Chondrocyte (in vitro differentiated cells): ENCODE measurements around the gene VSIG10. TPM values are rescaled to one million over a fixed set of nuclear protein-coding genes. Genes with fewer than 3 reads are reported as not detected.
"Not testable (repeated sequence)": the region's sequence is repeated elsewhere in the genome, so short reads cannot be mapped to it uniquely, and the experiment has no call there.

Experiments used
- DNase-seq: peaks from one replicate; pipeline ENCODE4 v3.0.0; 2021; ENCODE audit warnings: mixed read lengths, low spot score
- H3K27ac Mint-ChIP-seq: one replicate; pipeline ENCODE4 v1.8.0; 2021; ENCODE audit warnings: mild to moderate bottlenecking, moderate library complexity, mixed read lengths; ENCODE audit not compliant: unreplicated experiment
- H3K27me3 Mint-ChIP-seq: 2 replicates; pipeline ENCODE4 v1.8.0; 2021; ENCODE audit warnings: low read depth, mixed read lengths
- H3K36me3 Mint-ChIP-seq: 2 replicates; pipeline ENCODE4 v1.8.0; 2021; ENCODE audit warnings: low read depth, mixed read lengths
- H3K4me1 Mint-ChIP-seq: 2 replicates; pipeline ENCODE4 v1.8.0; 2021; ENCODE audit warnings: low read depth, mild to moderate bottlenecking, mixed read lengths
- H3K4me3 Mint-ChIP-seq: one replicate; pipeline ENCODE4 v1.8.0; 2021; ENCODE audit warnings: mild to moderate bottlenecking, moderate library complexity, mixed read lengths; ENCODE audit not compliant: unreplicated experiment
- H3K9me3 Mint-ChIP-seq: 2 replicates; pipeline ENCODE4 v1.8.0; 2021; ENCODE audit warnings: low read depth, mixed read lengths
- CTCF ChIP-seq: fragments of 200-600 bp; sonication (generic); IDR thresholded peaks from 2 replicates; pipeline ENCODE4 v1.5.0; 2021; ENCODE audit warnings: antibody characterized with exemption, mild to moderate bottlenecking, moderate library complexity
- total RNA-seq: library from RNA; stranded (reverse); gene quantifications from 3 replicates; pipeline ENCODE4 v1.2.1, GENCODE V29; 2021

VSIG10 gene
- total RNA-seq, 1 donor from 2014 or later = 9.3 TPM

GRCh38 chr12:118082161-118082560 lies 21.6 kb downstream of the VSIG10 start:
- Mint-ChIP-seq H3K9me3 (peaks cover 5% of the 10 kb centered on the region), H3K4me1 (no peaks in the 10 kb centered on the region), H3K27ac (no peak overlapping the region), H3K27me3 (no peaks in the 10 kb centered on the region), H3K36me3 (peaks cover 8% of the 10 kb centered on the region), H3K4me3 (no peak overlapping the region)
- no peak for TF ChIP-seq CTCF
- DNase-seq = no peak

- not testable (repeated sequence) for DNase-seq, H3K9me3 Mint-ChIP-seq, H3K36me3 Mint-ChIP-seq, H3K4me3 Mint-ChIP-seq, H3K27ac Mint-ChIP-seq, H3K27me3 Mint-ChIP-seq, H3K4me1 Mint-ChIP-seq
Measured at GRCh38 chr12:118081521-118081920, 22.3 kb downstream of the VSIG10 start.

GRCh38 chr12:118073768-118074167 lies 30.0 kb downstream of the VSIG10 start:
- no peak for TF ChIP-seq CTCF
- no peak overlapping the region for H3K27ac Mint-ChIP-seq

GRCh38 chr12:118070650-118071049 lies 33.2 kb downstream of the VSIG10 start:
- no peaks in the 10 kb centered on the region for H3K9me3 Mint-ChIP-seq
- H3K27me3 Mint-ChIP-seq = no peaks in the 10 kb centered on the region
- no peak for TF ChIP-seq CTCF
- no peaks in the 10 kb centered on the region for H3K4me1 Mint-ChIP-seq
- H3K36me3 Mint-ChIP-seq = no peaks in the 10 kb centered on the region
- no peak overlapping the region for H3K27ac Mint-ChIP-seq
- H3K4me3 Mint-ChIP-seq = no peak overlapping the region
- DNase-seq = no peak

More at GRCh38 chr12:118073768-118074167, 30.0 kb downstream of the VSIG10 start:
- Mint-ChIP-seq H3K9me3 (peaks cover 5% of the 10 kb centered on the region), H3K4me1 (no peaks in the 10 kb centered on the region), H3K4me3 (no peak overlapping the region), H3K27me3 (no peaks in the 10 kb centered on the region), H3K36me3 (peaks cover 3% of the 10 kb centered on the region)
- no peak for DNase-seq

GRCh38 chr12:118068445-118068844 lies 35.4 kb downstream of the VSIG10 start:
- DNase-seq = no peak
- H3K36me3 Mint-ChIP-seq = no peaks in the 10 kb centered on the region
- TF ChIP-seq CTCF = no peak
- H3K27me3 Mint-ChIP-seq = no peaks in the 10 kb centered on the region
- H3K4me3 Mint-ChIP-seq = no peak overlapping the region
- H3K27ac Mint-ChIP-seq = no peak overlapping the region
- H3K9me3 Mint-ChIP-seq = no peaks in the 10 kb centered on the region
- peaks cover 13% of the 10 kb centered on the region for H3K4me1 Mint-ChIP-seq

- Mint-ChIP-seq H3K4me3 (no peak overlapping the region), H3K9me3 (no peaks in the 10 kb centered on the region), H3K27ac (no peak overlapping the region), H3K36me3 (no peaks in the 10 kb centered on the region), H3K27me3 (no peaks in the 10 kb centered on the region), H3K4me1 (peaks cover 27% of the 10 kb centered on the region)
- DNase-seq = no peak
- no peak for TF ChIP-seq CTCF
Measured at GRCh38 chr12:118065380-118065779, 38.4 kb downstream of the VSIG10 start.
